ENCODE measurements around the gene ZNF70. TPM values are rescaled to one million over a fixed set of nuclear protein-coding genes. Genes with fewer than 3 reads are reported as not detected.
A peak's percentile ranks its signal among the peaks of the same experiment; 100 is the strongest.

The ZNF70 gene
- total RNA-seq, 2 donors from 2014 or later: 2.8 to 3.5 TPM

DNA sequence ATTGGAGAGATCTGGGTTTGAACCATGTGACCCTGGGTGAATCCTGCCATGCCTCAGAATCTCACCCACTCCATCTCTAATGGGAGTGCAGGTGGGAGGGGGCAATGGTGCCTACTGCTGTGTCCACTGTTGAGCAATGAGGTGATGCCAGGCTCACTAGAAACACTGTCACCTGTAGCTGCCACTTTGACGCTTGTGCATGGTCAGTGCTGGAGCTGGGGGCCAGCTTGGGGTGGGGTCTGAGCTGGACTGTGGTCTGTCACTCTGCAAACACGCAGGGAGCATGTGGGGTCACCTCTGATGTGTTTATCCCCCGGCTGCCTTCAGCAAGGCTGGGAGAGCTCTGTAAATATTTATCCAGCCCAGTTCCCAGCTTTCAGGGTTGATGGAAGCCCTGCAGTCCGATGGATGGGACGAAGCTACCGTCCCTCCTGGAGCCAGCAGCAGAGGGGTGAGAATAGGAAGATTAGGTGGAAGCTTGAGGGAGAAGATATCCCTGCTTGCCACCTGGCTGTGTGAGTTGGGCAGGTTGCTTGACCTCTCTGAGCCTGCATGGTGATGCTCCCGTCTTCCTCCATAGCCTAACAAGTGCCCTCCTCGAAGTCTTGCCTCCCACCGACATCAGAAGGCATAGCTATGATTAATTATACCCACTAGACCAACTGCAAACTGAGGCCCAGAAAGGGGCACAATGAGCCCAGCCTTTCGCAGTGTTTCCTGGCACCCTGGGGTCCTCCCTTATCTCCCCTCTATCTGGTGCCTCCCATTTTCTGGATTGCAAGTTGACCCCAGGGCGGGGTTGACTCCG, 23.4 kb upstream of the ZNF70 start:
- no peak for DNase-seq
- H3K4me3 ChIP-seq: no peak overlapping the region
- intact Hi-C loops (cut with DNase I): no loop called here
- H3K9me3 ChIP-seq: no peaks in the 10 kb centered on the region
- H3K4me1 ChIP-seq: peaks cover 12% of the 10 kb centered on the region
- TF ChIP-seq, protein P1, sequence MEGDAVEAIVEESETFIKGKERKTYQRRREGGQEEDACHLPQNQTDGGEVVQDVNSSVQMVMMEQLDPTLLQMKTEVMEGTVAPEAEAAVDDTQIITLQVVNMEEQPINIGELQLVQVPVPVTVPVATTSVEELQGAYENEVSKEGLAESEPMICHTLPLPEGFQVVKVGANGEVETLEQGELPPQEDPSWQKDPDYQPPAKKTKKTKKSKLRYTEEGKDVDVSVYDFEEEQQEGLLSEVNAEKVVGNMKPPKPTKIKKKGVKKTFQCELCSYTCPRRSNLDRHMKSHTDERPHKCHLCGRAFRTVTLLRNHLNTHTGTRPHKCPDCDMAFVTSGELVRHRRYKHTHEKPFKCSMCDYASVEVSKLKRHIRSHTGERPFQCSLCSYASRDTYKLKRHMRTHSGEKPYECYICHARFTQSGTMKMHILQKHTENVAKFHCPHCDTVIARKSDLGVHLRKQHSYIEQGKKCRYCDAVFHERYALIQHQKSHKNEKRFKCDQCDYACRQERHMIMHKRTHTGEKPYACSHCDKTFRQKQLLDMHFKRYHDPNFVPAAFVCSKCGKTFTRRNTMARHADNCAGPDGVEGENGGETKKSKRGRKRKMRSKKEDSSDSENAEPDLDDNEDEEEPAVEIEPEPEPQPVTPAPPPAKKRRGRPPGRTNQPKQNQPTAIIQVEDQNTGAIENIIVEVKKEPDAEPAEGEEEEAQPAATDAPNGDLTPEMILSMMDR (IDR thresholded peaks at IDR 0.05): no peak
- no peaks in the 10 kb centered on the region for H3K27me3 ChIP-seq
- H3K36me3 ChIP-seq: no peaks in the 10 kb centered on the region
- H3K9ac ChIP-seq (ENCODE audit: low read depth in 2 of 2, low read length in 2 of 2): peak overlapping the region in 1 of 2 donors; percentile 24
- no peak overlapping the region for H3K27ac ChIP-seq

DNA sequence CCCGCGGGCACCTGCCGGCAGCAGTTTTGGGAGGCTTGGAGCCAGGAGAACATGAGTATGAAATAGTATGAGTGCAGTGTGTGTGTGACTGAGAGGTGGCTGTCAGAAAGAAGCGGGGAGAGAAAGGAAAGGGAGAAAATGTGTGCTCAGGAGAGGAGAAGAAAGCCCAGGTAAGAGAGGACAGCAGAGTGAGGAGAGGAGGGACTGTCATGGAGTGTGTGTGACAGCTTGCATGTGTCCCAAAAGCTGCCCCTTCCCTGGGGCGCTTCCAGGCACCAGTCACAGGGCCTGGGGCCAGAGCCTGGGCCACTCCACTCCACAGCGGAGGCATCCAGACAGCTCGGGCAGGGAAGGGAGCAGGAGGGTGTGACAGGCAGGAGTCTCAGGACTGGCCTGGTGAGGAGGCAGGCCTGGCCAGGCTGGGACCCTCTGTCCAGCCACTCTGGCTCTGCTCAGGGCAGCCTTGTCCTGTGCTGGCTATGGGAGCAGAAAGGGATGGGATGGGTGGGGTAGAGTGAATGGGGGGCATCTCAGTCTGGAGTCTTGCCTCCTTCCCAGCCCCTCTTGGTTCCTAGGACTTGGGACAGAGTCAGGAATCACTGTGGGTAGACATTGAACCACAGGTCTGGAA, 22.7 kb upstream of the ZNF70 start:
- Histone ChIP-seq H3K9me3 (no peaks in the 10 kb centered on the region), H3K27me3 (no peaks in the 10 kb centered on the region), H3K4me1 (peaks cover 16% of the 10 kb centered on the region), H3K9ac (ENCODE audit: low read depth in 2 of 2, low read length in 2 of 2) (peak overlapping the region in 1 of 2 donors; percentile 61), H3K27ac (no peak overlapping the region), H3K4me3 (peak overlapping the region; percentile 41), H3K36me3 (no peaks in the 10 kb centered on the region)
- TF ChIP-seq, protein P1 (IDR thresholded peaks at IDR 0.05): no peak
- intact Hi-C loops (cut with DNase I): no loop called here
- no peak for DNase-seq

DNA sequence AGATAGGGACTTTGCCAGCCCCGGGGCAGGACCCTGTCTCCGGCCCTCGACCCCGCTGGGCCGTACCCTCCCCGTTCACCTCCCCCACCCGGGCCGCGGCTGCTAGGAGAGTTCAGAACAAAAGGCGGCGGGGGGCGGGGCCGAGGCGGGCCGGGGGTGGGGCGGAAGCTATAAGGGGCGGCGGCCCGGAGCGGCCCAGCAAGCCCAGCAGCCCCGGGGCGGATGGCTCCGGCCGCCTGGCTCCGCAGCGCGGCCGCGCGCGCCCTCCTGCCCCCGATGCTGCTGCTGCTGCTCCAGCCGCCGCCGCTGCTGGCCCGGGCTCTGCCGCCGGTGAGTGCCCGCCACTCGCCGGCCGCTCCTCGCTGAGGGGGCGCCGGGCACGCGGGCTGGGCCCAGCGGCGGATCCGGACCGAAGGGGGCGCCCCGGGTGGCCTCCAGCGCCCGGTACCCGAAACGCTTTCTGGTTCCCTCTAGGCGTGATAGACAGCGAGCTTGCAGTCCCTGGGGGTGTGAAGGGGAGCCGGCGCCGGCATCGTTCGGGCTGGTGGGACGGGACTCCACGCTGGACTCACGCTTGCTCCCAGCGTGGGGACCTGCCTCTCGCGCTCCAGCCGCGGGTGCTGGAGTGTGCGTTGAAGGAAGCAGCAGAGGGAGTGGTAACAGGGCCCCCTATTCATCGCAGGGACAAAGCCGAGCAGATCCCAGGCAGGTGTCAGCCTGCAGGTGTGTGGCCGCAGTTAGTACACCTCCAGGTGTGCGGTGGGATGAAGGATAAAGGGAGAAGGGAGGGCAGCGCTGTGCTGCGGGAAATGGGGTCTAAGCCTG, 21.9 kb upstream of the ZNF70 start, which contains the start of gene MMP11:
MMP11 (plus strand) TSS at position 201 of the 825 bp plus-strand sequence; CDS start at position 223, 22 bp downstream.
- H3K27me3 ChIP-seq: no peaks in the 10 kb centered on the region
- H3K27ac ChIP-seq: no peak within 1 kb of the TSS

DNA sequence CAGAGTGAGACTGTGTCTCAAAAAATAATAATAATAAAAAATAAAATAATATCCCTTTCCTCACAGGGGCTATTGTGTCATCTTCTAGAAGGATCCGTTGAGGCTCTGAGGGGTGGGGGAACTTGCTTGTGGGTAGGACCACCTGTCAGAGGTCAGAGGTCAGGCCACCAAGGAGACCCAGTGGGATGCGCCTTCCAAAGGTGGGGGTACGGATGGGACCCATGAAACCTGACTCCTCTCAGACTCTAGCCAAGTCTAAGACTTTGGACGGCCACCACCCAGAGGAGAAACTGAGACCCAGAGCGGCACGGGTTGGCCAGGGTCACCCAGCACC, 21.4 kb upstream of the ZNF70 start:
- H3K4me1 ChIP-seq: peaks cover 16% of the 10 kb centered on the region
- intact Hi-C loops (cut with DNase I): no loop called here
- no peak overlapping the region for H3K27ac ChIP-seq
- no peak for DNase-seq
- H3K9ac ChIP-seq (ENCODE audit: low read depth in 2 of 2, low read length in 2 of 2): peak overlapping the region; percentile 61
- no peaks in the 10 kb centered on the region for H3K27me3 ChIP-seq
- H3K4me3 ChIP-seq: peak overlapping the region; percentile 23
- TF ChIP-seq, protein P1 (IDR thresholded peaks at IDR 0.05): no peak
- no peaks in the 10 kb centered on the region for H3K36me3 ChIP-seq
- no peaks in the 10 kb centered on the region for H3K9me3 ChIP-seq

More for the DNA sequence above, 21.9 kb upstream of the ZNF70 start, which contains the start of gene MMP11:
- TF ChIP-seq, protein P1 (IDR thresholded peaks at IDR 0.05): no peak
- H3K9ac ChIP-seq (ENCODE audit: low read depth in 2 of 2, low read length in 2 of 2): peak within 1 kb of the TSS; percentile 61 to 68
- DNase-seq: peak; percentile 81
- H3K36me3 ChIP-seq: no peaks in the 10 kb centered on the region
- H3K4me3 ChIP-seq: peak within 1 kb of the TSS; percentile 41
- intact Hi-C loops (cut with DNase I): no loop called here
- no peaks in the 10 kb centered on the region for H3K9me3 ChIP-seq
- H3K4me1 ChIP-seq: peaks cover 16% of the 10 kb centered on the region

DNA sequence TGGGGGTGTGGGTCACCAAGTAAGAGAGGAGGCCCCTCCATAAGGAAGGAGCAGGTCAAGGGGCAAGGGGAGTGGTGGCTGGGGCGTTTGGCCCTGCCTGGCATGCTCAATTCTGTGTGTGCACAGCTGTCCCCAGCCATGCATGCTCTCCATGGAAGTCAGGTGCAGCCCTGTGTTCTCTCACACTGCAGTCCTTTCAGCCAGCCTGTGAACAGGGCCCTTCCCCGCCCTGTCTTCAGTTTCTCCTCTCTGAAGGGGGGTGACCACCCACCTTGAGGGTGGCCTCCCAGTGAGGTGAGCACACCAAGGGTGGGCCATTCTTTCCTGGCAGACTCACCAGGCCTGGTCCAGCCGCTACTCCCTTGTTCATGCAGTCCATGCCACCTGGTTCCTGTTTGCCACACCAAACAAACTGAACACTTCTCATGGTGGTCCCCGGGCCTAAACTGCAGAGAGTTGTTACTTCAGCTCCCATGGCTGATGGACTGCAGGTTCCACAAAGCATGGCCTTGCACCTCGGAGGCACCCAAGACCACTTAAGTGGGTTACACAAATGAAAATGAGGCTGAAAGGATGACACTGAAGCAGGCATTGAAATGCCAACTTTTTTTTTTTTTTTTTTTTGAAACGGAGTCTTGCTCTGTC, 18.5 kb upstream of the ZNF70 start:
- no peak overlapping the region for H3K4me3 ChIP-seq
- H3K27ac ChIP-seq: no peak overlapping the region
- H3K9me3 ChIP-seq: no peaks in the 10 kb centered on the region
- DNase-seq: no peak
- TF ChIP-seq, protein P1 (IDR thresholded peaks at IDR 0.05): no peak
- H3K27me3 ChIP-seq: no peaks in the 10 kb centered on the region
- intact Hi-C loops (cut with DNase I): loop anchor here (5.0 kb wide), 1 partner anchor 78 kb away; no protein-coding TSS in a partner anchor
- H3K9ac ChIP-seq (ENCODE audit: low read depth in 2 of 2, low read length in 2 of 2): peak overlapping the region in 1 of 2 donors; percentile 5
- no peaks in the 10 kb centered on the region for H3K36me3 ChIP-seq
- H3K4me1 ChIP-seq: peaks cover 16% of the 10 kb centered on the region

Measured in colonic mucosa (tissue), 4 donors.